NOMO-1 treated with dmso at 0.1 percent for 144 hours (cell line): ENCODE measurements around the gene STK38.

Experiments used
- DNase-seq: peaks from one replicate; lab custom pipeline; 2025; ENCODE audit not compliant: unreplicated experiment; lab: John Stamatoyannopoulos, UW

Gene STK38

DNA sequence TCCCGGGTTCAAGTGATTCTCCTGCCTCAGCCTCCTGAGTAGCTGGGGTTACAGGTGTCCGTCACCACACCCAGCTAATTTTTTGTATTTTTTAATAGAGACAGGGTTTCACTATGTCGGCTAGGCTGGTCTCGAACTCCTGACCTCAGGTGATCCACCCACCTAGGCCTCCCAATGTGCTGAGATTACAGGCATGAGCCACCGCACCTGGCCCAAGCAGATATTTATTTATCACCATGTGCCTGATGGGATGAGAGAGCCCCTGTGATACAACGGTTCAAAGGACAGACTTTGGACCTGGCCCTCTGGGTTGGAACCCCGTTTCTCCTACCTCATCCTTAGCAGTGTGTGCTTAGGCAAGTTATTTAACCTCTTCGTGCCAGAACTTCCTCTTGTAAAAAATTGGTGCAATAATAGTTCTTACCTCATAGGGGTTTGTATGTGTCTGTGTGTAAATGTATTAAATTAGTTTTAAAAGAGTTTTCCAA, 19.2 kb upstream of the STK38 start:
- peak; percentile 21 for DNase-seq

DNA sequence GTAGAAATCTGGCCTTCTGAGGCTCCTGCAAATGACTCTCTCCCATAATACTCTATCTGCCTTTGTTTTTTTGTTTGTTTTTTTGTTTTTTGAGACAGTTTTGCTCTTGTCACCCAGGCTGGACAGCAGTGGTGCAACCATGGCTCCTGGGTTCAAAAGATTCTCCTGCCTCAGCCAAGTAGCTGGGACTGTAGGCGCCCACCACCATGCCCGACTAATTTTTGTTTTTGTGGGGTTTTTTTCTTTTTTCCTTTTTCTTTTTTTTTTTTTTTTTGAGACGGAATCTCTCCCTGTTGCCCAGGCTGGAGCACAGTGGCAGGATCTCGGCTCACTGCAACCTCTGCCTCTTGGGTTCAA, 16.6 kb upstream of the STK38 start:
- no peak for DNase-seq

DNA sequence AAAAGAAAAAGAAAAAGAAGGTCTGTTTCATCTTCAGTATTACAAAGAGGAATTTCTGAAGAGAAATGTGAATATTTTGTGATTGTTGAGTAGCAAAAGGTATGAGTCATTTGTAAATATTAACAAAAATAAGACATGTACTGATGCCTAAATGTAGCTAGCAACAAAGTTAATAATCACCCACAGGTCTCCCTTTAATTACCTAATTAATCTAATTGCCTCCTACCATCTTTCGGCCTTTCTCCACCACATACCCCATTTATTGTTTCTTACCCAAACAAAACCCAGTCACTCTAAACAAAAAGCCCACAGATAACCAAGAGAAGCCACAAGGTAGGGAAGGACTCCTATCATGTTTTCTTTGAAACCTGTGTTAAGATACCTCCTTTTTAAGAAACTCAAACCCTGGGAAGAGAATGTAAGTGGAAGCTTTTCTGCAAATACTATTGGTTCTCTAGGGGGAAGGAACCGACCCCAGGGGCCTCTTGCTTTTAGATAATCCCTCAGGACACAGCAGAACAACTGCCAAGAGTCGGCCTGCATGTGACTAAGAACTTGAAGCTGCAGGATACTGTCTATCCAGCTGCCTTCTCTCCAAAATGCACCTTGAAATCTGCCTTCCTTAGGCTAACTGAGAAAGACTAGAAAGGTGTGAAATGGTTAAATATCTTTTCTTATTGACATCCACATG, 16.1 kb upstream of the STK38 start:
- no peak for DNase-seq

DNA sequence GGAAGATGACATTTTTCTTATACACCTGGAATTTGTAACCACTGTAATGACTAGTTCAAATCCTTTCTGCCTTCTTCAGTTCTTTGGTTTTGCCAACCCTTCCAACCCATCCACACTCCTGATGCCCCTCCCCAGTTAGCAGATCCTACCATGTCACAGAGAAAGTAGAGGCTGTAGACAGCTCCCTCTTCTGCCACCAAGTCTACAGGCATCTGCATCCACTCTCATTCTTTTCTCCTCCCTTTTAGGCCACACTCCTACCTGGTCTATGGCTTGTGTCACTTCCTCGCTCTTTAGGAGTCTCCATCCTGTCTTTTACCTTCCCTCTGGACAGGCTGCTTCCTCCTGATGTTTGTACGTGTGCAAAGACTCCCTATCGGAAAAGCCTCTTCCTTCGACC, 13.5 kb upstream of the STK38 start:
- no peak for DNase-seq

DNA sequence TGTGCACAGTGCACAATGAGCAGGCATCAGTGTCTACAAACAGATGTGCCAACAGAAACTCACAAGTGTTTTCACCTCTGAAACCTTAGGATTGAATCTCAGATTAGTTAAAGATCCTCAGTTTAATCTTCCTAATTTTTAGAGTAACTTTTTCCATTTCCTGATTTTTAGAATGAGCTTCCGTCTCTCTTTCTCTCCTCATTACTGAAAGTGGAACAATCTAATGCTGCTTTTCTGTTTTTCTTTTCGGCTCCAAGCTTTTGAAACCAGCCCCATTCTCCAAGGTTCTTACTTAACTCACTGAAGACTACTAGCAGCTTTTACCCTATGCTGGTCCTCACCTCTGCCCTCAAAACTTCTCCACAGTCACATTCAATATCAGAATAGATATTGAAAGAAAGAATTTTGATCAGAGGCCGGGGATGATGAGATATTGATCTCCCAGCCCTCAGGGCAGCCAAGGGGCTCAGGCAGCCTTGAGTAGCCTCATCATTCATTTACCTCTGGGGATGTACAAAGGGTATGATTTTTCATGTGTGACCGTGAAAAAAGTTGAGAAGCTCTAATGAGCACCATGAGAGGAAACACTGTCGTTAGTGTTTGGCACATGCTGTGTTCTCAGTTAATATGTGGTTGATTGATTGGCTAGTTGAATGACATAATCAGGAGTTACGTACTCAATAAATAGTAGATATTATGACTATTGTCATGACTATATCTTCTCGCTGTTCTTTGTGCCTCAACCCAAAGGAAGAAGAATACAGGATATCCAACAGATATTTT, 11.9 kb upstream of the STK38 start:
- DNase-seq = no peak

DNA sequence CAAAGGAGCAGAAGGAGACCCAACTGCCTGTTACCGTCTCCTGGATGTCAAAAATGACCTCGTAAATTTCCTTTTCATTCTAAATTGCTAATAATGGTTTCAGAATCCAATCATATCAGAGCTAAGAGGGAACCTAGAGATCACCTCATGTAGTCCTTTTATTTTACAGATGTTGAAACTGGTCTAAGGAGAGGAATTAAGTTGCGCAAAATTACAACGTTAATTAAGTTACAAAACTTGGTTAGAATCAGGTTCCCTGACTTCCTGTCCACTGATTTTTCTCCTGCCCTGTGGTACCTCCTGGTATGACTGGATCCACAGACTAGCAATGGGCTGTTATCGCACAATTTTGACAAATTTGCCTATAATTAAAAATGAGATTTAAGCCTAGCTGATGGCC, 9.0 kb upstream of the STK38 start:
- peak; percentile 53 for DNase-seq

DNA sequence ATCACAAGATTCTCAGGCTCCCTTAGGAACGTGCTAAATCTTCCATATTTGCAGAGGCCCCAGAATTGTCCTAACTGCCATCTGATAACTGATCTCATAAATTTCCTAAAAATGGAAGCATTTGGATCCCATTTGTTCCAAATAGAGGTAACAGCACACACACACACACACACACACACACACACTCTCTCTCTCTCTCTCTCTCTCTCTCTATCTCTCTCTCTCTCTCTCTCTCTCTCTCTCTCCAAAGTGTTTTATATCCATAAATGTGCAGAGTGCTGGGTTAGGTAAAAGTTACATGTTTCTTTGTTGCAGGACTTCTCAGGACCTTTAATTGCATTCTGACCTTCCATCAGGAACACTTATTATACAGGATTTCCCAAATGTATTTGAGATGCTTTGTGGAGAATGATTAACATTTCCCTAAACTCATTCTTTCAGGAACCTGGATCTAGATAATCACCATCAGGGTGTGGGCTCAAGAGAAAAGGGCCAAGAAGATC, 8.5 kb upstream of the STK38 start:
- DNase-seq = no peak

DNA sequence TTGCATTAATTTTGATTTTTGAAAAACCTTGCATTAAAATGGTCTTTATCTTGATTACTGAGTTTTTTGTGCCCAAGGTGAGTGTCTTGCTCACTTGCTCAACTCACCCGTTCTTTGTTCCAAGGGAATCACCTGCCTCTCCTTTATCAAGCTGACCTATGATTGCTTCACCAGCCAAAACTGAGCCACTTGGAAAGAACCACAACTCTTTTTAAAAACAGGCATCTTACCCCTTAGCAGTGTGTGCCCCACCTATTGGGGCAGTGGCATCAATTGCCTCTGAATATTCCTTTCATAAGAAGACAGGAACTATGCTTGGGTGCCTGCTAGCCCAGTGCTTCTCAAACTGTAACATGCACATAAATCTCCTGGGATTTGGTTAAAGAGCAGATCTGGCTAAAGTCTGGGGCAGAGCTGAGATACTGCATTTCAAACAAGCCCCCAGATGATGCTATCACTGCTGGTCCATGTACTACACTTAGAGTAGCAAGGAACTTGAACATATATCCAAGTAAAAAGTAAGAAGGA, 3.3 kb upstream of the STK38 start:
- DNase-seq = no peak

DNA sequence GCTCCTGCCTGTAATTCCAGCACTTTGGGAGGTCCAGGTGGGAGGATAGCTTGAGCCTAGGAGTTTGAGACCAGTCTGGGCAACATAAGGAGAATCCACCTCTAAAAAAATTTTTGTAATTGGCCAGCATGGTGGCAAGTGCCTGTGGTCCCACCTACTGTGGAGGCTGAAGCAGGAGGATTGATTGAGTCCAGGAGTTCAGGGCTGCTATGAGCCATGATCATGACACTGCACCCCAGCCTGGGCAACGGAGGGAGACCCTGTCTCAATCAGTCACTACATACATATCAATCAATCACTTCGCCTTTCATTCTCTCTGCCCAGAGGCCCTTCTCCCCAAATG, 1.1 kb upstream of the STK38 start:
- no peak for DNase-seq

DNA sequence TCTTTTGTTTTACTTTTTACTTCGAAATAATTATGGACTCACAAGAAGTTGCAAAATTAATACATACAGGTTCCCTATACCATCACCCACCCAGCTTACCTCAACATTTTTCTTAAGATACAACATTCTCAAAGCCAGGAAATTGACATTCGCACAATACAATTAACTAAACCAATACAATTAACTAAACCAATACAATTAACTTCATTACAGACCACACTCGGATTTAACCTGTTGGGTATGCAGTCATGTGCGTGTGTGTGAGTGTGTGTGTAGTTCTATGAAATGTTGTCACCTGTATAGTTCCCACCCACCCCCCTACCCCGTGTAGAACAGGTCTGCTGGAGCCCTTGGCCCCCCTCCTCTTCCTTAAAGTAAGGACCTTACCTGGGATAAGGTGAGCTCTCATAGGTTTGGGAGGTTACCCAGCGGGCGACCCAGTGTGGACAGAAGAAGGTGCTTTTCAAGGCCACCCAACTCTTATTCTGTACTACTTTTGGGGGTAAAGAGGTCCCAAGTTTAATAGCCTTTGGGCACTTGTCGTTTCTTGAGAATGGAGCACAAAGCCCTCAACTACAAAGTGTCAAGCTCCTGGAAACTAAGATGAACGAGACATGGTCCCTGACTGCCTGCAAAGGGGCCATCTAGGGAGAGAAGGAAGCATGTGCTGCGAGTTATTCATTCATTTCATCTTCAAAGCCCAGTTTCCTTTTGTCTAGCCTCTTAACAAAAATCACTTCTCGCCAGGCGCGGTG, 544 bp upstream of the STK38 start:
- DNase-seq = no peak

DNA sequence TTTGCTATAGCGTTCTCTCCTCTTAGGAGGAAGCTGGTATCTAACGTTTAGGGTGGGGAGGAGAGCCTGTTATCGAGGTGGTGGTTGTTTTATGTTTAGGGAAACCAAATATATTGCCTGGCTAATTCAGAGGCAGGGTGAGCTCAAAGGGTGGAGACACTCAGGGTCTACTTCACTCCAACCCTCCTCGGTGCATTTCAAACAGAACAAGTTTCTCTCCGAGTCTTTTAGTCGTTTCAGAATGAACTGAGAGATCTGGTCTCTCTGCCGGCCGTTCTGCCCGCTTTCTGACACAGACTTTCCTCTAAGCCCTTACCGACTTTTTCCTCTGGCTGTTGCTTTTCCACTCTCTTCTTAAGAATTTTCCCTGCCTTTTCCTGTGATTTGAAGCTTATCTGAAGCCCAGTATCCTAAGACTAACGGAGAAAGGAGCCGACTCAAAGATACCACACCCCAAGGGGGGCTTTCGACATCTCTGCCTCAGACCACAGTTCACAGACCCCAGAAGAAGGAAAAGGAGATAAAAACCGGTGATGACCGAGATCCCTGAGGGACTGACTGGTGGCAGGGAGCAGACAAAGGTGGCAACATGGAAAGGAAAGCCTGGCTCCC, 865 bp downstream of the STK38 start:
- DNase-seq = peak; percentile 15

DNA sequence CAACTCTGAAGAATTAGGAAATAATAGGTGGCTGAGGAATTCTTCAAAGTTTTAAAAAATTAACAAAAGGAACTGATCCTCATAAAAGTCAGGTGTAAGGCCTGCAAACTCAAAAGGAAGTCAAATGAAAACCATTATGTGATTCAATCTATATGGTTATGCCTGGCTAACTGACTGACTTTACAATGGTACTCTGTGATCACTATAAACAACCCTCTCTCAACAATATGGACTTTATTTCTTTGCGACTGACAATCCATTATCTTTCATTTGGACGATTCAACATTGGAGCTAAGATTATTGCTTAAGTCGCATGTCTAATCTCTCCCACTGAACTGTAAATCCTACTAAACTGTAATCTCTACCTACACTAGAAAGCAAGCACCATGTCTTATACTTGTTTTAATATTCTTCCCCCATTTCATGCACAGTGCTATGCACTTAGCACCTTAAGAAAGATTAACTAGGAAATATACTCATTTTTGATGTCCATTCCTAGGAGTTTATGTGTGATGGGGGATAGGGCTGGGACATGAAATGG, 1.4 kb downstream of the STK38 start:
- DNase-seq = no peak

DNA sequence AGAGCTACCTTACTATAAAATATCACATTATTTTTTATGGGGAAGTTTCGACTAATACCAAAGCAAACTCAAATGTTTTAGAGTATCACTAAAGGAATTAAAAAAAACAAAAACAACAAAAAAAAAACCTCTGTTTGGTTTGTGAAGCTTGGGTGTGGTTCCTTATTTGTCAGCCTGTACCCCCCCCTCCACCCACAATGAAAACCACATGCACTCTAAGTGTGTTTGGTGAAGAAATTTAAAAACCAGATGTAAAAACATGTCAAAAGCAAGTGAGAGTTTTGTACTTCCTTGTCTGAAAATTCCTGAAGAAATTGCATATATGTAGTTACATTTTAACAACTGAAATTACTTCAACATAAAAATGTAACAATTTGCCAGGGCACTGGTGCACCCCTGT, 3.1 kb downstream of the STK38 start:
- peak; percentile 14 for DNase-seq

DNA sequence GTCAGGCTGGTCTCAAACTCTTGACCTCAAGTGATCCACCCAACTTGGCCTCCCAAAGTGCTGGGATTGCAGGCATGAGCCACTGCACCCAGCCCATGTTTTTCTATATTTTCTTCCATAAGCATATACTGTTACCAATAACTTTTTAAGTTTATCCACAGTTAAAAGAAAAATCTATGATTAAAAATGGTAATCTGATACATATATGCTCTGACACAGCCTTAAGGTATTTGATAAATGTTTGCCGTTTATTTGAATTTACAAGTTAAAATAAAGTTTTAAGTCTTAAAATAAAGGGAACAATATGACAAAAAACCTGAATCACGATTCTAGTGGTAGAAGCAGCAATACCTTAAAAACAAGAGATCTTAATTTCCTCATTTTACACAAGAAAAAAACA, 5.2 kb downstream of the STK38 start:
- no peak for DNase-seq

DNA sequence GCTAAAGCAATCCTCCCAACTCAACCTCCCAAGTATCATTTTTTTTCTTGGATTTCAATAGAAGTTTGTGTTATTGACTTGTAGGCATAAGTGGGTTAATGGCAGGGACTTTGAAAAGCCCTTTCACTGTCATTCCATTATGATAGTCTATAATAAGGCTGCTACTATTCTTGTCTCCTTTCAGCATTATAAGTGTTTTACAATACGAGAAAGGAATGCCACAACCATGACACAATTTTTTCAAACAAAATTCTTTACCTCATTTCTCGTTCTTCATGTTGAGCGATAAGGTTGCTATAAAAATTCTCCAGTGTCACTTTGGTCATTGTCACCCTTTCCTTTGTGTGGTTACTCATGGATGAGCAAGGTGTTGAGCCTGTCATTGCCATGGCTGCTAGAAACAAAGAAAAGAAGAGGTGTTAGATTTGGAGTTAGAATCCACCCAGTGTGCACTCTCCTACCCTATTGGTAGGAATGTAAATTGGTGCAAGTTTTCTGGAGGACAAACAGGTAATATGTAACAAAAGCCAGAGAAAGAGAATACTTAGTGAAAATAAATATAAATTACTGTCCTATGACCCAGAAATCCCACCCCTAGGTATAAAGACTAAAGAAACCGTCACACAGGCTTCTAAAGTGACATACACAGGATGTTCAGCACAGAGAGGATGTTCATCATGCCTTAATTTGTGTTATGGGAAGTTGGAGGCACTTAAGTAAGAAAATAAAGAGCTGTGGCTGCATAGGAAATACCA, 7.3 kb downstream of the STK38 start:
- DNase-seq = no peak

DNA sequence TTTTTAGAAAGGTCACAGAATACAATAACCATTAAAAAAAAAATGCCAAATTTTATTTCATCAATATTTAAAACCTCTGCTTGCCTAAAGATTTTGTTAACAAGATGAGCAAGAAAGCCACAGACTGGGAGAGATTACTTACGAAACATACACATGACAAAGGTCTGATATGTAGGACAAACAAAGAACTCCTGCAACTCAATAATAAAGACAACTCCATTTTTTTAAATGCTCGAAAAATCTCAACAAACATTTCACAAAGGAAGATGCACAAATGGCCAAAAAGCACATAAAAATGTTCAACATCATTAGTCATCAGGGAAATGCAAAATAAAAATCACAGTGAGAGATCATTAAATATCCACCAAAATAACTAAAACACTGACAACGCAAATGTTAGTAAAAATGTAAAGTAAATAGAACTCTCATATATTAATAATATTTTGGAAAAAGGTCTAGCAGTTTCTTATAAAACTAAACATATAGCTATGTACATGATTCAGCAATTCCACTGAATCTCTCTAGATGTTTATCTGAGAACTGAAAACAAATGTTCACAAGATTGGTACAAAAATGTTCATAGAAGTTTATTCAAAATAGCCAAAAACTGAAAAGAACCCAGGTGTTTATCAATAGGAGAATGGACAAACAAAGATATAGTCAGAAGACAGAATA, 10.3 kb downstream of the STK38 start:
- no peak for DNase-seq

DNA sequence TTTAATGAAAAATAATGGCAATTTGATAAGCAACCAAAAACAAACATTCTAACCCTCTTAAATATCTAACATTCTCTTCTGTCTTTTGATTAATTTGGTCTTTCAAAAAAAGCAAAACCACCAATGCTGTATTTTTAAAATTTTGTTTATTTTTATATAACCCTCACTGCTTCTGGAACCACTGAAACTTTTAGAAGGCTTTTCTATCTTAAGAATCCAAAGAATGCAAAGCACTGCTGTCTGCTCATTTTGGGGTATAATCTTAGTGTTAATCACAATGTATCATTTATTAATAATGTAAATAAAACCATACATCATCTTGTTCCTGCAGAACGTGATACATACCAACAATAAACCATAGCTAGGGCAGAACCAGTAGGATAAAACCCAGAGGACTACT, 14.0 kb downstream of the STK38 start:
- no peak for DNase-seq

DNA sequence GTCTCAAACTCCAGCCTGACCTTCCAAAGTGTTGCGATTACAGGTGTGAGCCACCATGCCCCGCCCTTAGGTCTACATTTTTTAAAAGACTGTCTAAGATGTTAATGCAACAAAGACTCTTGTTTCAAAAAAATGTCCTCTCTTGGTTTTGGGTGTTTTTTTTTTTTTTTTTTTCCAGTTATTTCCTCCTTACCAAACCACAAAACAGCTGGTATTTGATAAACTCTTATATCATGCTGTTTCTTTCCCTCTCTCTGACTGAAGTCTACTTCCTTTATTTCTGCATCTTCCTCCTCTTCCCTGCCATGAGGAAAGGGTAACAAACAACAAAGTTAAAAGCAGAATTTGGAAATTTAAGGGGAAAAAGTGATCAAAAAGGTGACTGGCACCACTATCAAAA, 21.2 kb downstream of the STK38 start:
- no peak for DNase-seq

DNA sequence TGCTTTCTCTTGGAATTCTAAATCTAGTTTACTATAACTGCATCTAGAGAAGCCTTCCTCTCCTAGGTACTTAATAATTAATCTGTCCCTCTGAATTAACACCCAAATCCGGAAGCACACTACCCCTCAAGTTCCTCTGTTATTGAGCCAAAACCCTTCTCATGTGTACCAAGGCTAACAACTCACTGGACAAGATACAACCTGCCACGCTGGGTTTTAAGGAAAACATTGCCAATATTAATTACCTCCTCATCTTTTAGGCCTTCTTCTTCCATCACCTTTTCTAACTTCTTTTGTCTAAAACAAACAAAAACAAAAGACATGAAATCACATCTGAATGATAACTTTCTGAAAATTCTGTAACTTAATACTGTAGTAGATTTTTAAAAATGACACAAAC, 21.9 kb downstream of the STK38 start:
- DNase-seq = no peak

DNA sequence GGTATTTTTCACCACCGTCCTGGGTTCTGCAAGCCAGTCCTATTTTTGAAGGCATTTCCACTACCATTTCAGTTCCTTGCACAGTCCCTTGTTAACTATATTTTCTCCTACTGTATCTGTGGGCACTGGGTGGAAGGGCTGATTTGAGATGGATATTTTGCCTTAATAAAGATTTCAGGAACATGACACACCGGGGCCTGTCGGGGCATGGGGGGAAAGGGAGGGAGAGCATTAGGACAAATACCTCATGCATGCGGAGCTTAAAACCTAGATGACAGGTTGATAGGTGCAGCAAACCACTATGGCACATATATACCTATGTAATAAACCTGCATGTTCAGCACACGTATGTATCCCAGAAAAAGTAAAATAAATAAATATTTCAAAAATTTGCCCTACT, 22.4 kb downstream of the STK38 start:
- DNase-seq = no peak
